ENCODE measurements around the gene MS4A2.
"Not testable (repeated sequence)": the region's sequence is repeated elsewhere in the genome, so short reads cannot be mapped to it uniquely, and the experiment has no call there.

The MS4A2 gene

DNA sequence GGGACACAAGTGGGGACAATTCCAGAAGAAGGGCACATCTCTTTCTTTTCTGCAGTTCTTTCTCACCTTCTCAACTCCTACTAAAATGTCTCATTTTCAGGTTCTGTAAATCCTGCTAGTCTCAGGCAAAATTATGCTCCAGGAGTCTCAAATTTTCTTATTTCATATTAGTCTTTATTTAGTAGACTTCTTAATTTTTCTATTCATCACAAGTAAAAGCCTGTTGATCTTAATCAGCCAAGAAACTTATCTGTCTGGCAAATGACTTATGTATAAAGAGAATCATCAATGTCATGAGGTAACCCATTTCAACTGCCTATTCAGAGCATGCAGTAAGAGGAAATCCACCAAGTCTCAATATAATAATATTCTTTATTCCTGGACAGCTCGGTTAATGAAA lies at the start of gene MS4A2:
MS4A2 (plus strand) TSS at position 301 of the 400 bp plus-strand sequence. CDS start 102 bp downstream, outside the sequence.
- DNase-seq = no peak

DNA sequence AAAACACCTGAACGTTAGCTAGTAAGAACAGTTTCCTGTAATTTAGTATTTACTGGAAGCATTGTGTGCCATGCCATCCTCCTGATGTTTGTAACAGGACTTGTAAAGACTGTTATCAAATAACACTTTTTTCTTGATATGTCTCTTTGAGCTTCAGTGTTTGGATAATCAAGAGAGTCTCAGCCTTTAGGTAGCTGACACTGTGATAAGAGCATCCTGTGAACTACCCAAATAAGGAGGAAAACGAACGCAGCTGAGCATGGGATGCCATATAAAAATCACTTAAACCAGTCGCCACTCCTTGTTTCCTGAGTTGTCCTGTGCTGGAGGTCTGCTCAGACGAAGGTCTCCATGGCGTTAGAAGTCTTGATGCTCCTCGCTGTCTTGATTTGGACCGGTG lies 48.4 kb upstream of the MS4A2 start, which contains the start of gene OOSP2:
OOSP2 (plus strand) TSS at position 301 of the 400 bp plus-strand sequence; CDS start at position 352, 51 bp downstream.
- no peak for DNase-seq

DNA sequence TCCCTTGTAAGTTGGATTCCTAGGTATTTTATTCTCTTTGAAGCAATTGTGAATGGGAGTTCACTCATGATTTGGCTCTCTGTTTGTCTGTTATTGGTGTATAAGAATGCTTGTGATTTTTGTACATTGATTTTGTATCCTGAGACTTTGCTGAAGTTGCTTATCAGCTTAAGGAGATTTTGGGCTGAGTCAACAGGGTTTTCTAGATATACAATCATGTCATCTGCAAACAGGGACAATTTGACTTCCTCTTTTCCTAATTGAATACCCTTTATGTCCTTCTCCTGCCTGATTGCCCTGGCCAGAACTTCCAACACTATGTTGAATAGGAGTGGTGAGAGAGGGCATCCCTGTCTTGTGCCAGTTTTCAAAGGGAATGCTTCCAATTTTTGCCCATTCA lies 38.0 kb upstream of the MS4A2 start:
- DNase-seq = not testable (repeated sequence)

DNA sequence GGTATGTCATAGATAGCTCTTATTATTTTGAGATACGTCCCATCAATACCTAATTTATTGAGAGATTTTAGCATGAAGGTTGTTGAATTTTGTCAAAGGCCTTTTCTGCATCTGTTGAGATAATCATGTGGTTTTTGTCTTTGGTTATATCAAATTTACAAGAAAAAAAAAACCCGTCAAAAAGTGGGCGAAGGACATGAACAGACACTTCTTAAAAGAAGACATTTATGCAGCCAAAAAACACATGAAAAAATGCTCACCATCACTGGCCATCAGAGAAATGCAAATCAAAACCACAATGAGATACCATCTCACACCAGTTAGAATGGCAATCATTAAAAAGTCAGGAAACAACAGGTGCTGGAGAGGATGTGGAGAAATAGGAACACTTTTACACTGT lies 37.6 kb upstream of the MS4A2 start:
- DNase-seq = not testable (repeated sequence)

DNA sequence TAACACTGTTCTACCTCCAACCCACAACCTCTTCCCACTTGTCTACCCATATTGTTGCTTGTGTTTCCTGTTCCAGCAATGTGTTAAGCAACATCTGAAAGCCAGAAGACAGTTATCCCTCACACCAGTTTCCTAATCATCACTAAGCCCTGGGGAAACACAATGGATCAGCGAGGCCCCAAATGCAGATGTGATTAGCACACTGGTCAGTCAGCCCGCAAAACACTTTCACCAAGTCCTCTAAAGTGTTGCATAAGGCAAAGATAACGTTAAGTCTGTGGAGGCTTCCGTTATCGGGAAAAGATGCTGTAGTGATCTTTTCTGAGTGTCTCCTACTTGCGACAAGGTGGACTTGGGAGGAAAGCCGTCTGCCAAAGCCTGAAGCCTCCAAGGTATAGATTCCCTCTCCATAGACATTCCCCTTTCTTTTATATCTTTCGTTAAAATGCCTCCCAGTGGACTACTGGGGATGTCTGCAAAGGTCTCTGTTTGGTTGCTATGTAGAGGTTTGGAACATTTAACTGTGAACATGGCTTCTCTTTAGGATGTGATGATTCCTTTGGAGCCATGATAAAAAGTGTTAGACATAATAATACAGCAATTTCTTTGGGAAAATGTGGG lies 32.0 kb upstream of the MS4A2 start, which contains the start of gene MS4A3:
MS4A3 (plus strand) TSS at position 317 of the 621 bp plus-strand sequence. CDS start 4,496 bp downstream, outside the sequence.
- DNase-seq = no peak

DNA sequence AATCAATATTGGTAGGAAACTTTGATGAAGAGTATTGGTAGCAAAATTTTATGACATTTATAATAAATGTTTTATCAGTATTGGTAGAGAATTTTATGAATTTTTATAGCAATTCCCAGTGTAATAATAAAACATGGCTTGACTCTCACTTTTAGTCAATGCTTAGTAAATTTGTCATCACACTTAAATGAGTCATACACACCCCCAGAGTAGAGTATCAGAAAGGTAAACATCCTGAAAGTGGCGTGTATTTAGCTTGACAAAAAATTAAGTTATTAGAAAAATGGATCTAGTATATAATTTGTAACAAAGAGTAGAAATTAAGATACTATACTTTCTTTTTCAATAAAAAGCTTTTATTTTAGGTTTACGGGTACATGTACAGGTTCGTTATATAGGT lies 29.4 kb upstream of the MS4A2 start:
- no peak for DNase-seq

DNA sequence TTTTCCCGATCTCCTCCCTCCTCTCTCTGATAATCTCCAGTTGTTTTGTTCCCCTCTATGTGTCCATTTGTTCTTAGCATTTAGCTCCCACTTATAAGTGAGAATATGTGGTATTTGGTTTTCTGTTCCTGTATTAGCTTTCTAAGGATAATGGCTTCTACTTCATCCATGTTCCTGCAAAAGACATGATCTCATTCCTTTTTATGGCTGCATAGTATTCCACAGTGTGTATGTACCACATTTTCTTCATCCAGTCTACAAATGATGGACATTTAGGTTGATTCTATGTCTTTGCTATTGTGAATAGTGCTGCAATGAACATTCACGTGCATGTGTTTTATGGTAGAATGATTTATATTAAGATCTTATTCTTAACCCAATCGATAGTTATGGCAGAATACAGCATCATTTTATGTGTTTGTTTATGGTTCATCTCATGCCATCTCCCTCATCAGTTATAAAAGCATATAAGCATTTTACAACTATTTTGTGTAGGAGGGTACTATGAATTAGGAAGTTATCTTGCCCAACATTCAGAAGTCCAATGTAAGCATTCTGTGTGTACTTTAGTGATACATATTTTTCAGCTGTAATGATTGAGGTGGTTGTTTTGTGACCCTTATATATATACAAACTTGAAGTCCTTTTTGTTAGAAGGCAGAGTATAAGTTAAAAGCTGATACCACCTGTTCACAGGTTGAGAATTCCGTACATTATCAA lies 28.8 kb upstream of the MS4A2 start:
- DNase-seq = no peak

DNA sequence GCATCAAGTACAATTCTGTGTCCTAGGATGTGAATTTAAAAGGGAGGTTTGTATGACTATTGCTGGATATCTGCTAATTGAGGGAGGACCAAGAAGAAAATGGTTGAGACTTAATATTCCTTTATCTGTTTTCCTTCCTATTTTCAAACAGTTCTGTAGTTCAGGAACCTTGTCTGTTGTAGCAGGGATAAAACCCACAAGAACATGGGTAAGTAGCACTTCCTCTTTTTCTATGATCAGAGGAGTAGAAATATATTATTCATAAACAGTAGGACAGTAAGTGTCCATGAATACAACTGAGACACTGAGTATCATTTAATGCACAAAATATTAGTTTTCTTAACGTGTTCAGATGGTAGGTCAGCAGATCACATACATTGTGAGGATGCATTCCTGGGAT lies 24.4 kb upstream of the MS4A2 start:
- DNase-seq = no peak

DNA sequence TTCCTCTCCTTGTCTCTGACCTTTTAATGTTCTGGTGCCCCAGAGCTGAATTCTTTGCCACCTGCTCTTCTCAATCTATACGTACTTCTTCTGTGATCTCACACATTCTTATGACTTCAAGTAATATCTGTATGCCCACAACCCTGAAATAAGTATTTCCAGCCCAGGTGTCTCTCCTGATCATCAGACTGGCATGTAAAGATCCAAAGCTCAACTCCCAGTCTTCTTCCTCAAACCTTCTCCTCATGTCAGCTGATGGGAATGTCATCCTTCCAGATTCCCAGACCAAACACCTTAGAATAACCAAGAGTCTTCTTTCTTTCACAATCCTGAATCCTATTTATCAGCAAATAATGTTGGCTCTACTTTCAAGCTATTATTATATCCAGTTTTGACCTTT lies 22.7 kb upstream of the MS4A2 start:
- no peak for DNase-seq

DNA sequence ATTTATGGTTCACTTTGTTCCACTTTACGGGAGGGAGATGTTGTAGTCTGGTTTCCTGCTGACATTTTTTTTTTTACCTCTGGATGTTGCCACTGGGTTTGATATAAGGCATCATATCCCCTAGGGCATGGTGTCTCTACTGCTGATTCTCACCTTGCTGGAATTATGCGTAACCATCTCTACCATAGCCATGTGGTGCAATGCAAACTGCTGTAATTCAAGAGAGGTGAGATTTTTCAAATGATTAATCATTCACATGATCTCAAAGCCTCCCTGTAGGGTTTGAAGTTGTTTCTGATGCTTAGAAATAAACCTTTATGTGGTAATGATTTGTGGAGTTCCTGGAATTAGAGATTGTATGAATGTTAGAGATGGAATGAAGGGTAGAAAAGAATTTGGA lies 19.0 kb upstream of the MS4A2 start:
- no peak for DNase-seq

DNA sequence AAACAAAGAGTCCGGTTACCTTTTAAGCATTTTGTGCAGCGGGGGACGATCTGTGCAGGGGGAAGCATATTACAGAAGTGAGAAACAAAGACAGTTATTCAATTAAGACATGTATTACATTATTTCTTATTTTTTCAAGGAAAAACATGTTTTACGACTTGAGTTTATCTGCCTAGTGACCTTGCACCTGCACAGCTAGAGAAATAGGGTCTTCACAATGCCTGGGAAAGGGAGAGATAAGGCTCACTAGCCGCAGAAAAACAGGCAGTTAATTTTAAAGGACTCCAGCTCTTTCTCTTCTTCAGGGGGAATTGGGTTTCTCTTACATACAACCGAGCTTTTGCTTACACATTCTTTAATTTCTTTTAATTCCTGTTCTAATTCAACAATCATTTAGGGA lies 16.8 kb upstream of the MS4A2 start:
- not testable (repeated sequence) for DNase-seq

DNA sequence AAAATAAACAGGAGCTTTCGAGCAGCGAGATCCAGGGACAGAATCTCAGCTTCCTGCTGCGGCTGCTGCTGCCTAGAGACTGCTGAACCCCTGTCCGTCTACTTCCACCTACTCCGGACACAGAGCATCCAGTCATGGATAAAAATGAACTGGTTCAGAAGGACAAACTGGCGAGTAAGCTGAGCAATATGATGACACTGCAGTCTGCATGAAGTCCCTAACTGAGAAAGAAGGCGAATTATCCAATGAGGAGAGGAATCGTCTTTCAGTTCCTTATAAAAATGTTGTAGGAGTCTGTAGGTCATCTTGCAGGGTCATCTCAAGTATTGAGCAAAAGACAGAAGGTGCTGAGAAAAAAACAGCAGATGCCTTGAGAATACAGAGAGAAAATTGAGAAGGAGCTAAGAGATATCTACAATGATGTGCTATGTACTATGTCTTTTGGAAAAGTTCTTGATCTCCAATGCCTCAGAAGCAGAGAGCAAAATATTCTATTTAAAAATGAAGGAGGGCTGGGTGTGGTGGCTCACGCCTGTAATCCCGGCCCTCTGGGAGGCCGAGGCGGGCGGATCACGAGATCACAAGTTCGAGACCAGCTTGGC lies 11.1 kb upstream of the MS4A2 start:
- DNase-seq = no peak

DNA sequence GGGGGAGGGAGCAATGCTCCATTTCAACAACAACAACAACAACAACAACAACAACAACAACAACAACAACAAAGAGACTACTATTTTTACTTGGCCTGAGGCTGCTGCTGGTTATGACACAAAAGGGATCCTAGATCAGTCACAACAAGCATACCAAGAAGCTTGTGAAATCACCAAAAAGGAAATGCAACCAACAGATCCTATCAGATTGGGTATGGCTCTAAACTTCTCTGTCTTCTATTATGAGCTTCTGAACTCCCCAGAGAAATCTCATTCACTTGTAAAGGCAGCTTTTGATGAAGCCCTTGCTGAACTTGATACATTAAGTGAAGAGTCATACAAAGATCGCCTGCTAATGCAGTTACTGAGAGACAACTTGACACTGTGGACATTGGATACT lies 10.5 kb upstream of the MS4A2 start:
- no peak for DNase-seq

DNA sequence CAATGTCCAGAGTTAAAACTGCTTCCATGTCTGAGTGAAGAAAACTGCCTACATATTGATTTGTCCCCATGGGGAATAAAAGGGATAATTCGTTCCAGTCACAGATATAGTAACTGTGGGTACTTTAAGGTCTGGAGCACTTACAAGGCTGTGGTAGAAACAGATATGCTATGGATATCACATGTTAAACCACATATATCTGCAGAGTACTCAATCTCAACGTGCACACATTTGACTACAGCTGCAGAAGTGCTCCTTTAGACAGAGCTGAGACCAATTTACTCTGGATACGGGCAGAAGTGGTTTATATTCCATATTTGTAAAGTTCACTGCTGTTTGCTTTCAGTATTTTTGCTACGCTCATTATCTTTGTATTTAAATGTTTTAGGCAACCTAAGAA lies 9.7 kb upstream of the MS4A2 start:
- DNase-seq = no peak

DNA sequence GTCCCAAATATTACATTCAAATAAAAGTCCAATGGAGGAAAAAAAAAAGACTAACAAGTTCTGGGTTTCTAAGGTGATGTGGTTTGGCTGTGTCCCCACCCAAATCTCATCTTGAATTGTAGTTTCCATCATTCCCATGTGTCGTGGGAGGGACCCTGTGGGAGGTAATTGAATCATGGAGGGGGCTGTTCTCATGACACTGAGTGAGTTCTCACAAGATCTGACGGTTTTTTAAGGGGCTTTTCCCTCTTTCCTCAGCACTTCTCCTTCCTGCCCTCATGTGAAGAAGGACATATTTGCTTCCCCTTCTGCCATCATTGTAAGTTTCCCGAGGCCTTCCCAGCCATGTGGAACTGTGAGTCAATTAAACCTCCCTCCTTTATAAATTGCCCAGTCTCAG lies 7.9 kb upstream of the MS4A2 start:
- DNase-seq = no peak

DNA sequence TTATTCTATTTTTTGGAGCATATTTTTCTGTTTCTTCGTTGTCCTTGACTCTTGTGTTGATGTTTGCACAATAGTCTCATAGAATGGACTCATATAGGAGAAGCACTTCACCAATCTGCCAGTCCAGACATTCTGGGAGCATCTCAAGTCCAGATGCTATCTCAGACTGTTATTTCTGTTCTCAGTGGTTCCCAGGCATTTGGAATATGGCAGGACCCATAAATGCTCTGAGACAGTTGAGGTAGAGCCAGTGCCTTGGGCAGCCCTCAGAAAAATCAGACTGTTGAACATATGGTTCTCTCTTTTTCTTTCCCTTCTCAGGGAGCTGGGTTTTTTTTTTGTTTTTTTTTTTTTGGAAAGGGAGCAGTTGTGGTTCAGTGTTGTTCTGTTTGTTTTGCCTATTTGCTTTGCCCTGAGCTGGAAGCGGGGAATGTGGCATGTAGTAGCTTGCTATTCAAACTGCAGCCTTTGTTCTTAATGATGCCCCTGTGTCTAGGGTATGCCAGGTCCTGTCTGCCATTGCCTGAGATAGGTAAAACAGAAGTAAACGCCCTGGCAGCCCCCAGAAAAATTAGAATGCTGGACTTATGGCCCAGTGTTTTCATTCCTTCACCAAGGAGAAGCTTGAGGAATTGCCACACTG lies 3.7 kb upstream of the MS4A2 start:
- DNase-seq = no peak

DNA sequence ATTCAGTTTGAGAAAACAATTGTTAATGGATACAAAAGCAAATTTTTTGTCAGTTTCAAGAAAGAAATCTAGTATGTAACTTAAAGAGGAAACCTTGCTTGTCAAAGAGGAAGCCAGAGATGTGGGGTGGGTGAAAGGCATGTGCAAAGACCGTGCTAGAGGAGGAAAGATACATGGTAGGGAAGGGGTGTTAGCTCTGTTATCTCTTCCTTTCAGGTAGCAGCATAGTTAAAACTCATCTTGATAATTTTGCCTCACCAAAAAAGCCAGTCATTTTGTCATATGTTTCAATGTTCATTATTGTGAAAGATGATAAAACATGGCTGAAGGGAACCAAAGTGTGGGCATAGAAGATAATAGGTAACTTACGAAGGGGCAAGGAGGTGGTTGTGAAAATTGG lies 2.6 kb upstream of the MS4A2 start:
- DNase-seq = no peak

DNA sequence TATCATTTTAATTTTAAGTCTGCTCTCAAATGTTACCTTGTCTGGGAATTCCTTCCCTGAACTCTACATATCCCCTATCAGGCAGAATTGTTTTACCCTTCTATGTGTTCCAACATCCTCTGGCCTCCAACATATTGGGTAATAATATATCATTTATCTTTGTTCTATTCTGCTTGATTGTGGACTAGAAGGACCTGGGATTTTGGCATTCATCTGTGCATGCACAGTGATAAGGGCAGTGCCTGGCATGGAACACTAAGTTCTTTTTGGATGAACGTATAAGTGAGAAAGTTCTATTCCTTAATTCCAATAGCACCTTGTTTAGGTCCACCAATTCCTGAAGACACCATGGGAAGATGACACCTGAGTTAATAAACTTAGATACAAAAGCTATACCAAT lies 1.2 kb upstream of the MS4A2 start:
- DNase-seq = no peak

DNA sequence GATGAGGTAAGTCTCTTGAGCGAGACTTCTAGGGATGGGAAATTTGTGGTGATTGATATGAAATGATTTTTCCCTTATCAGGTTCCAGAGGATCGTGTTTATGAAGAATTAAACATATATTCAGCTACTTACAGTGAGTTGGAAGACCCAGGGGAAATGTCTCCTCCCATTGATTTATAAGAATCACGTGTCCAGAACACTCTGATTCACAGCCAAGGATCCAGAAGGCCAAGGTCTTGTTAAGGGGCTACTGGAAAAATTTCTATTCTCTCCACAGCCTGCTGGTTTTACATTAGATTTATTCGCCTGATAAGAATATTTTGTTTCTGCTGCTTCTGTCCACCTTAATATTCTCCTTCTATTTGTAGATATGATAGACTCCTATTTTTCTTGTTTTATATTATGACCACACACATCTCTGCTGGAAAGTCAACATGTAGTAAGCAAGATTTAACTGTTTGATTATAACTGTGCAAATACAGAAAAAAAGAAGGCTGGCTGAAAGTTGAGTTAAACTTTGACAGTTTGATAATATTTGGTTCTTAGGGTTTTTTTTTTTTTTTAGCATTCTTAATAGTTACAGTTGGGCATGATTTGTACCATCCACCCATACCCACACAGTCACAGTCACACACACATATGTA lies 7.1 kb downstream of the MS4A2 start:
- DNase-seq = no peak

DNA sequence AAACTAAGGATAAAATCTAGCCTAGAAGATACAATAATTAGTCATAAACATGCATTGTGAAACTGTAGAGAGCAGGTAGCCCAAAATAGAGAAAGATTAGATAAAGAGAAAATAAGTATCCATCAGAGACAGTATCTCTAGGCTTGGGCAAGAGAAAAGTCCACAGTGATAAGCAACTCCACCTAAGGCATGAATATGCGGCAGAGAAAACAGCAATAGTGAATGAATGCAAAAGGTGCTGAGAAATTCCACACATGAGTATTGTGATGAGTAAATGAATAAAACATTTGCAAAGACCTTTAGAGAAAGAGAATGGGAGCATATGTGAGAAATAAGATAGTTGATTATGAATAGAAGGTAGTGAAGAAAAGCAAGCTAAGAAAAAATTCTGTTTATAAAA lies 8.7 kb downstream of the MS4A2 start:
- DNase-seq = no peak

DNA sequence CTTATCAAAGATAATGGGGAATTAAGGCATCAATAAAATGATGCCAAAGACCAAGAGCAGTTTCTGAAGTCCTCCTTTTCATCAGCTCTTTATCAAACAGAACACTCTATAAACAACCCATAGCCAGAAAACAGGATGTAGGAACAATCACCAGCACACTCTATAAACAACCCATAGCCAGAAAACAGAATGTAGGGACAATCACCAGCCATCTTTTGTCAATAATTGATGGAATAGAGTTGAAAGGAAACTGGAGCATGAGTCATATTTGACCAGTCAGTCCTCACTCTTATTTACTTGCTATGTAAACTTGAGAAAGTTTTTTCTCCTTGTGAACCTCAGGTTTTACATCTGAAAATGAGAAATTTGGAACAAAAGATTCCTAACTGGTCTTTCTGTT lies 10.0 kb downstream of the MS4A2 start:
- no peak for DNase-seq

DNA sequence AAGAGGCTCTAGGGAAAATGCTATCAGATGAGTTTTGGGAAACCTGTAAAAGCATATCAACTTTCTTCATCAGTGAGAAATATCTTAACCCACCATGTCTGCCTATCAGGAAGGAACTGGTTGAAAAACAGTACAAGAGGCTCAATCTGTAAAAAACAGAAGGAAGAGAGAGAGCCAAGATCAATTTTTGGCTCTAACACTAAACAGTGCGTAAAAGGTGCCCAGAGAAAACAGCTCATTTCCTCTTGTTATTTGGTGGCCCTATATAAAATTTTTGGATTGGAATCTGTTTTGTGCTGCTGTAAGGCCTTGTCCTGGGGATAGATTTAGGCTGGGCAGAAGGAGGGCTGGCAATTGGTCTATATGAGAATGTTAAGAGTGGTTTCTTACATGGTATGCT lies 12.1 kb downstream of the MS4A2 start:
- DNase-seq = no peak

DNA sequence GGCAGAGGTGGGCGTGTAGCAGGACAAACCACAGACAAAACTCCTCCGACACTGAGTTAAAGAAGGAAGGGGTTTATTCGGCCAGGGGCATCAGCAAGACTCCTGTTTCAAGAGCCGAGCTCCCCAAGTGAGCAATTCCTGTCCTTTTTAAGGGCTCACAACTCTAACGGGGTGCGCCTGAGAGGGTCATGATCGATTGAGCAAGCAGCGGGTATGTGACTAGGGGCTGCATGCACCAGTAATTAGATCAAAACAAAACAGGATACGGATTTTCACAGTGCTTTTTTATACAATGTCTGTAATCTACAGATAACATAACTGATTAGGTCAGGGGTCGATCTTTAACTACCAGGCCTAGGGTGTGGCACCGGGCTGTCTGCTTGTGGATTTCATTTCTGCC lies 12.9 kb downstream of the MS4A2 start:
- DNase-seq = not testable (repeated sequence)

All from NCI-H524 (cell line).